NCI-H1048 (cell line): ENCODE data around the gene KSR1.

ENCODE experiments used
- DNase-seq: peaks from one replicate; lab custom pipeline; 2025; lab: John Stamatoyannopoulos, UW

KSR1 gene

GRCh38 chr17:27569884-27570577 lies 113.8 kb downstream of the KSR1 start:
- no peak for DNase-seq

GRCh38 chr17:27570578-27570914 lies 114.3 kb downstream of the KSR1 start:
- DNase-seq = no peak

DNA sequence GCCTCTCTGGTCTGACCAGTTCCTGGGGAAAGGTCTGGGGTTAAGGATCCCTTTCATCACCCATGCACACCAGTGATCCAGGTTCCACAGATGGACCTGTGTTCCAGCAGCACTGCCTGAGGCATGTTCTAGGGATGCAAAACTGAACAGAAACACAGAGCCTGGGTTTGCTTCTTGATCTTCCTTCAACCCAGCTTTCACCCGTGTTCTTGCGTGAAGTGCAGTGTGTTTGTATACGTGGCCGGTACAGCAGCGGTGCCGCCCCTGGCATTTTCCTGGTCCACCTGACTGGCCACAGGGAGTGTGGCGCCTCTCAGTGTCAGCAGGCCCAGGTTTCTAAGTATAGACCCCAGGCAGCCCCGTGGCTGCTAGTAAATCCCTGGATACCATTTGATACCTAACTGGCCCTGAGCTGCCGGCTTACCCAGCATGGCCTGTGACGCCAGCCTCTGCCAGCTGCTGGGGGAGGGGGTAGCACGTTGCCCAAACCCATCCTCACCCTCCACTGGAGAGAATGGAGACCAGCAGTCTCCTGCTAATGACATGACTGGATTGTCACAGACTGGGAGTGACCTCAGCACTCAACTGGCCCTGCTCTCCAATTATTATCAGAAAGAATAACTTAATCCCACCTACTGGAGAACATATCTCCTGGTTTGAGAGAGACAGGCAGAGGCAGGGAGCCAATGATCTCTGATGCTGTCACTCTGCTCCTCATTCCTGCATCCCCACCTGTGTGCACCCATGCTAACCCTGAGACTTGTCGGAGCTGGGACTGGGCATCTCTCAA lies 115.5 kb downstream of the KSR1 start:
- no peak for DNase-seq

DNA sequence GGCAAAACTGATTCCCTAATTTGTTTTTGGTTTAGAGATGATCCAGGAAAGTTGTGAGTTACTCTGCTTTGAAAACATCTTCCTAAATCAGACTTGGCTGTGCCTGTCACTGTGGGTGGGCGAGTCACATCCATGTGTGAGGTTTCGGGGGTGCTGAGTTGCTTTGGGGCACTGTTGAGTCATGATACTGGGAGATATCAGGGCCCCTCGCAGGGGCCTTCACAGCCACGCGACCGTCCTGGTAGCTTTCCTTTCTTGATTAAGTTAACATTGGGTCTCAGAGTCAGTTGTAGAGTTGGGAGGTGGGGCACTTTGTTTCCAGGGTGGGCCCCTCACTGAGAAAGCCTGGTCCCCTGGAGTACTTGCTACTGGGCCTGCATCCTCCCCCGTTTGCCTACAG lies 116.4 kb downstream of the KSR1 start:
- no peak for DNase-seq

DNA sequence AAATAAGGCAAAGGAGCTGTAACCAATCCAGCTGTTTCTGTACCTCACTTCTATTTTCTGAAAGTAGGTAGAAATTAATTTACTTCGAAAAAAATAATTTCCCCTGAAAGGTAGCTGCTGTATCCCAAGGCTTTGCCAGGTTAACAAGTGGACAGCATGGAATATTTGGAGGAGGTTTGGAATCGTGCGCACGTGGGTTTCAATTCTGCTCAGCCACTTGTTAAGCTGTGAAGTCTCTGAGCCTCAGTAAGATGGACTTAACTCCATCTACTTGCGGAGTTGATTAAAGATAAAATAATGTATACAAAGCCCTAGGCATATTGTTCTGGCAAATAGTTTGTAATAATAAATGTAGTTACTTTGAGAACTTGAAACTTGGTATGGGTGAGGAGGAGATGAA lies 117.3 kb downstream of the KSR1 start:
- no peak for DNase-seq

- no peak for DNase-seq
Measured at GRCh38 chr17:27573971-27574525, 117.8 kb downstream of the KSR1 start.

DNA sequence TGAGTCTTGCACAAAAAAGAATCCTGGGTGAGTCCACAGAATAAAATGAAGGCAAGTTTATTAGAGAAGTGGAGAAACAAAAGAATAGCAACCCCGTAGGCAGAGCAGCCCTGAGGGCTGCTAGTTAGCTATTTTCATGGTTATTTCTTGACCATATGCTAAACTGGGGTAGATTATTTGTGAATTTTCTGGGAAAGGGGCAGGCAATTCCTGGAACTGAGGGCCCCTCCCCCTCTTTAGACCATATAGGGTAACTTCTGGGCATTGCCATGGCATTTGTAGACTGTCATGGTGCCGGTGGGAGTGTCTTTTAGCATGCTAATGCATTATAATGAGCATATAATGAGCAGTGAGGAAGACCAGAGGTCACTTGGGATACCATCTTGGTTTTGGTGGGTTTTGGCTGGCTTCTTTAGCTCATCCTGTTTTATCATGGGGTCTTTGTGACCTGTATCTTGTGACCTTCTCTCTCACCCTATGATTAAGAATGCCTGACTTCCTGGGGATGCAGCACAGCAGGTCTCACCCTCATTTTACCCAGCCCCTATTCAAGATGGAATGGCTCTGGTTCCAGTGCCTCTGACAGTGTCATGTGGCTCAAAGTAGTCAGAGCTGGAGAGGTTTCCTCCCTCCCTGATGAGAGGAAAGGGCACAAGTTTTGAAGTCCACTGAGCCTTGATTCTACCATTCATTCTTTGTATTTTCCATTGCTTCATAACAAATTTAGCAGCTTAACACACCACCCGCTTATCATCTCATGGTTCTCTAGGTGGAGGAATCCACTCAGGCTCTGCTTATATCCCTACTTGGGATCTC lies 119.1 kb downstream of the KSR1 start:
- no peak for DNase-seq

DNA sequence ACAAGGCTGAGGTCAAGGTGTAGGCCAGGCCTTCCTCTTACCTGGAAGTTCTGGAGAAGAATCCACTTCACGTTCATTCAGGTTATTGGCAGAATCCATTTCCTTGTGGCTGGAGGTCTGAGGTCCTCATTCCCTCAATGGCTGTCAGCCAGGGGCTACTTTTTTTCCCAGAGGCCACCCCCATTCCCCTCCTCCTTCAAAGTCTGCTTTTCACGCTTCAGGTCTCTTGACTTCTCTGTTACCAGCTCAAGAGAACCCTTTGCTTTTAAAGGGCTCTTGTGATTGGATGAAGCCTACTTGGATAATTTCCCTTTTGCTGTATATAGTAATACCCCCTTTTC lies 119.6 kb downstream of the KSR1 start:
- no peak for DNase-seq

- DNase-seq = no peak
Measured at GRCh38 chr17:27576477-27577083, 120.3 kb downstream of the KSR1 start.

DNA sequence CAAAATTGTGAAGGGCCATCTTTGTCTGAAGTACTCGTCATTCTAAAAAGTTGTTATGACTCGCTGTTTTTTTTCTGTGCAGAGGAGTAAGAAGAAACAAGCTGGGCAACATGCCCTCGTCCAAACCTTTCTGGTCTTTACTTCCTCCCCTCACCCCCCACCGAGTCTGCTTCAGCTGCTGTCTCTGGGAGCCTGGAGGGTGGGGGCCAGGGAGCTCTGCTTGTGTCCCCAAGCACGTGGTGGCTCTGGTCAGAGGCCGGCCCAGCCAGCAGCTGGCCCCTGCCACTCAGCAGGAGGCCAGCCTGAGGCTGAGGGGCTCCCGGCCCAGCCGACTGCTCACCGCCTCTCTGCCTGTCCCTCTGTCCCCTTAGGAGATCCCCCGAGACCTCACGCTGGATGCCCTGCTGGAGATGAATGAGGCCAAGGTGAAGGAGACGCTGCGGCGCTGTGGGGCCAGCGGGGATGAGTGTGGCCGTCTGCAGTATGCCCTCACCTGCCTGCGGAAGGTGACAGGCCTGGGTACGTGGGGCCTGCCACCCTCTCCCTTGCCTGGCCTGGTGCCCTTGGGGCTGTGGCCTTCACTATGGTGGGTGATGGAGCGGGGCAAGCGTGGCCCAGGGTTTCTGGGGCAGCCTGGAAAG lies 121.0 kb downstream of the KSR1 start:
- no peak for DNase-seq

DNA sequence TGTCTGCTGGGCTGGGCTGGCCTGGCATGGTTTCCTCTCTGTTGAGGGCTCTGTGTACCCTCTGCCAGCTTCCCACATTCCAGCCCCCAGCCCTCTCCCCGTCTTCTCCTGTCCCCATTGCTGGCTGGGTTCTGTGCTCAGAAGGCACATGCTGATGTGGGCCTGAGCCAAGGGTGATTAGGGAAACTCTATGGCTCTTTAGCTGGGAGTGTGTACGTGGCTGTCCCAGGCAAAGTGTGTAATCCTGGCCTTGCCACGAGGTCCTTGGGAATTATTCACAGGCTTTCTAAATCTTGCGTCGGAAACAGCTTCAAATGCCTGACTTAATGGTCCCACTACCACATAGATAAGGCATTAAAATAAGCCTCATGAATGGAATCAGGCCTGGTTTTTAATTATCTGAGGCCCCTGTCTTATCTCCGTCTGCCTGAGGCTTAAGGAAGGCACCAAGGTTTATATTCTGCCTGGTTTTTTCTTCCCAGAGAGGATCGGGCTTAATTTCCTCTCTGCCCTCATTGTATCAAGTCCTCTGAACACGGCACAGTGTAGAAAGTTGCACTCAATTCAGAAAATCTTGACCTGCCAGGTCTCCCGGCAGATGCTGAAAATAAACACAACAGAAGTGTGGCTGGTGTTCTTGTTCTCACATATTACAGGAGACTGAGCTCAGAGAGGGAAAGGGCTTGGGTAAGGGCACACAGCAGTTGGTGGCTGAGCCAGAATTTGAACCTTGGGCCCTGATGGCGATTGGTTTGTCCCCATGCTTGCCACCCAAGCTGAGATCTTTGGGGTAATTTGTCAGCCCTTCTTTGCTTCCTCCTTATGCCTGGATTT lies 121.9 kb downstream of the KSR1 start:
- DNase-seq = no peak

DNA sequence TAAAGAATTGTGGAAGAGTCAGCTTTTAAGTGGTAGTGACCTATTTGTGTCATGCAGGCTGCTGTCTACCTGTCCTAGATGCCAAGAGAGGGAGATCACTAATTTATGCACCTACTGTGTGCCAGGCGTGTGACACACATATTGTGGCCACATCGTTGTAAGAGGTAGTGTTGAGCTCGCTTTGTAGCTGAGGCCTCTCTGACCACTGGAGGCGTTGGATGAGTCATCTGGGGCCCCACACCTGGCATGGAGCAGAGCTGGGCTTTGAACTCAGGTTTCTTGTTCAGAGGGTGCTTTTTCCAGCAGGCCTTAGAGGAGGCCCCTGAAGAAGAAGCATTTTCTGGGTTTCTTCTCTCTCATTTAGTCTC lies 122.5 kb downstream of the KSR1 start:
- no peak for DNase-seq

GRCh38 chr17:27579304-27579703 lies 123.1 kb downstream of the KSR1 start:
- DNase-seq = no peak

- no peak for DNase-seq
Measured at GRCh38 chr17:27579897-27580321, 123.7 kb downstream of the KSR1 start.

DNA sequence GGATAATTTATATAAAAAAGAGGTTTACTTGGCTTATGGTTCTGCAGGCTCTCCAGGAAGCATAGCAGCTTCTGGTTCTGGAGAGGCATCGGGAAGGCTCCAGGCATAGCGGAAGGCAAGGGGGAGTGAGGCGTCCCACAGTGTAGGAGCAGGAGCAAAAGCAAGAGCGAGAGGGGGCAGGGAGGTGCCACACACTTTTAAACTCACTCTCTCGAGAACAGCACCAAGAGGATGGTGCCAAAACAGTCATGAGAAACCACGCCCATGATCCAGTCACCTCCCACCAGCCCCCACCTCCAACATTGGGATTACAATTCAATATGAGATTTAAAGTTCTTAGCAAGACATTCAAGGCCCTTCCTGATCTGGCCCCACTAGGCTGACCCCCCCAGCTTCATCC lies 124.8 kb downstream of the KSR1 start:
- DNase-seq = no peak

DNA sequence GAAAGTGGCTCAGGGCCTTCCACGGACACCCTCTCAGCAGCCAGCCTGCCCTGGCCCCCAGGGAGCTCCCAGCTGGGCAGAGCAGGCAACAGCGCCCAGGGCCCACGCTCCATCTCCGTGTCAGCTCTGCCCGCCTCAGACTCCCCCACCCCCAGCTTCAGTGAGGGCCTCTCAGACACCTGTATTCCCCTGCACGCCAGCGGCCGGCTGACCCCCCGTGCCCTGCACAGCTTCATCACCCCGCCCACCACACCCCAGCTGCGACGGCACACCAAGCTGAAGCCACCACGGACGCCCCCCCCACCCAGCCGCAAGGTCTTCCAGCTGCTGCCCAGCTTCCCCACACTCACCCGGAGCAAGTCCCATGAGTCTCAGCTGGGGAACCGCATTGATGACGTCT lies 126.4 kb downstream of the KSR1 start:
- no peak for DNase-seq

GRCh38 chr17:27585153-27585681 lies 129.0 kb downstream of the KSR1 start:
- no peak for DNase-seq

DNA sequence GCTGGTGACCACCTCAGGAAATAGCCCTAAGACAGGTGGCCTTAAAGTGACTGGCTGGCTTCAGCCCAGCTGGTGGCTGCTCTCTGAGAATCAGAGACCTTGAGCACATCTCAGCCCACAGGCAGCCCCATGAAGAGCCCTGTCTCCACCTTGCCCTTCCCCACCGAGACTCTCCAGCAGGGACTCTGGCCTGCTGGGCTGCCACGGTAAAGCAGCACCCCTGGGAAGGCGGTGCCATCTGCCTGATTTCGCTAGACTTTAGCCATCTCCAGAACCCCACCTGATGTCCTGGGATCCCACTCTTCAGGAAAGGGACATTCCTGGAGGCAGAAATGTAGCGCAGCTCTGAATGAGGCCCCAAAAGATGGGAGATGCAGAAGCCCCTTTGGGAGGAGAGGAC lies 129.5 kb downstream of the KSR1 start:
- DNase-seq = no peak

- no peak for DNase-seq
Measured at GRCh38 chr17:27586203-27586721, 130.0 kb downstream of the KSR1 start.

DNA sequence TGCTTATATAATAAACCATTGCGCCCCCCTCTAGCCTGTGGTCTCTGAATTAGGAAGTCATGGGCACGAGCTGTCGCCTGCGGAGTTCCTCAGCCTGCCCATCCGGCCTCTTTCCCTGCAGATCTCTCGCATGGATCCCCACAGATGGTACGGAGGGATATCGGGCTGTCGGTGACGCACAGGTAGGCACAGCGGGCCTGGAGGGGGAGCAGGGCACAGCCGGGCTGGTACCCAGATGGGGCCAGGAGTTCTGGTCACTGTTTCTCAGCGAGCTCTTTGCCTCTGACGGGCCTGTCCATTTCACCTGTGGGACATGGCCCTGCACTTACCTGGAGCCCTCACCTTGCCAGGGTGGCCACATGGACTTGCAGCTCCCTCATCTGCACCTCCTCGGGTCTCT lies 132.1 kb downstream of the KSR1 start:
- DNase-seq = no peak
